ENCODE data around the gene LCLAT1. TPM values are rescaled to one million over a fixed set of nuclear protein-coding genes. Genes with fewer than 3 reads are reported as not detected.

LCLAT1 gene
- total RNA-seq, 2 donors from 2014 or later, result 30.2 to 34.2 TPM

GRCh38 chr2:30404319-30405259 is 42.5 kb upstream of the LCLAT1 start:
- 42 to 48% methylated on average over 5 to 12 of the region's 12 CpGs for WGBS, 2 experiments (ENCODE audit: insufficient coverage in 1 of 2, insufficient read length in 1 of 2)
- H3K4me1 Mint-ChIP-seq, result peaks cover 15% of the 10 kb centered on the region
- H3K9me3 ChIP-seq (ENCODE audit: control insufficient read depth, low read length), result no peaks in the 10 kb centered on the region
- no peak overlapping the region for H3K4me3 ChIP-seq (ENCODE audit: low read length)
- no peak for TF ChIP-seq CTCF (conservative IDR thresholded peaks at IDR 0.05)
- no peaks in the 10 kb centered on the region for H3K9me3 Mint-ChIP-seq
- H3K4me3 Mint-ChIP-seq, result no peak overlapping the region
- peak; percentile 65 for DNase-seq
- no peak overlapping the region for H3K27ac Mint-ChIP-seq
- no peaks in the 10 kb centered on the region for H3K4me1 ChIP-seq (ENCODE audit: control insufficient read depth, insufficient read depth, low read length)
- no peak overlapping the region for H3K27ac ChIP-seq (ENCODE audit: low read depth, low read length)
- H3K36me3 Mint-ChIP-seq (ENCODE audit: low read depth), result no peaks in the 10 kb centered on the region
- no peak overlapping the region for H3K9ac ChIP-seq (ENCODE audit: extremely low read depth, low read length, poor library complexity, severe bottlenecking)
- peaks cover 62% of the 10 kb centered on the region for H3K27me3 Mint-ChIP-seq (ENCODE audit: insufficient read depth)
- H3K36me3 ChIP-seq (ENCODE audit: control insufficient read depth, insufficient read depth, low read length), result no peaks in the 10 kb centered on the region
- H3K27me3 ChIP-seq (ENCODE audit: control insufficient read depth, insufficient read depth, low read length, poor library complexity, severe bottlenecking), result no peaks in the 10 kb centered on the region

DNA sequence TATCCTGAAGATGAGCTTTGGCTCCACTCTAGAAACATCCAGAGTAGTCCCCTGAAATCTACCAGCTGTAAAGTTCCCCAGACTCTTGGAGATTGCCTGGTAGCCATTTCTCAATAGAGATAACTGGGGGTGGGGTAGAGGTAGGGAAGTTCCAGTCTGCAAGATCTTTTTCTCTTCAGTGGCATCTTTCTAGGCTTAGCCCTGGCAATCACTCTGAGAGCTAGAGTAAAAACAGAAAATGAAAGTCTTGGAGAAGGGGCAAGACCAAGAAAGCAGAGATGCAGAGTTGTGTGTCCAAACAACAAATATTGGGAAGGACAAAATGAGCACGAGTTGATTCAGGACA is 41.8 kb upstream of the LCLAT1 start:
- no peak overlapping the region for H3K9ac ChIP-seq (ENCODE audit: extremely low read depth, low read length, poor library complexity, severe bottlenecking)
- H3K9me3 ChIP-seq (ENCODE audit: control insufficient read depth, low read length), result no peaks in the 10 kb centered on the region
- Mint-ChIP-seq H3K4me3 (no peak overlapping the region), H3K36me3 (ENCODE audit: low read depth) (no peaks in the 10 kb centered on the region), H3K27me3 (ENCODE audit: insufficient read depth) (peaks cover 62% of the 10 kb centered on the region), H3K27ac (no peak overlapping the region), H3K4me1 (peaks cover 15% of the 10 kb centered on the region), H3K9me3 (no peaks in the 10 kb centered on the region)
- H3K27ac ChIP-seq (ENCODE audit: low read depth, low read length), result no peak overlapping the region
- no peak overlapping the region for H3K4me3 ChIP-seq (ENCODE audit: low read length)
- no peak for DNase-seq
- H3K4me1 ChIP-seq (ENCODE audit: control insufficient read depth, insufficient read depth, low read length), result no peaks in the 10 kb centered on the region
- H3K27me3 ChIP-seq (ENCODE audit: control insufficient read depth, insufficient read depth, low read length, poor library complexity, severe bottlenecking), result no peaks in the 10 kb centered on the region
- 89 to 90% methylated on average over 1 of the region's 1 CpG for WGBS, 2 experiments (ENCODE audit: insufficient coverage in 1 of 2, insufficient read length in 1 of 2)
- TF ChIP-seq CTCF (conservative IDR thresholded peaks at IDR 0.05), result no peak
- no peaks in the 10 kb centered on the region for H3K36me3 ChIP-seq (ENCODE audit: control insufficient read depth, insufficient read depth, low read length)

GRCh38 chr2:30406853-30407252 is 40.2 kb upstream of the LCLAT1 start:
- no peaks in the 10 kb centered on the region for H3K36me3 ChIP-seq (ENCODE audit: control insufficient read depth, insufficient read depth, low read length)
- Mint-ChIP-seq H3K36me3 (ENCODE audit: low read depth) (no peaks in the 10 kb centered on the region), H3K27me3 (ENCODE audit: insufficient read depth) (peaks cover 53% of the 10 kb centered on the region), H3K27ac (no peak overlapping the region), H3K9me3 (no peaks in the 10 kb centered on the region), H3K4me1 (peaks cover 15% of the 10 kb centered on the region), H3K4me3 (no peak overlapping the region)
- H3K4me3 ChIP-seq (ENCODE audit: low read length), result no peak overlapping the region
- H3K4me1 ChIP-seq (ENCODE audit: control insufficient read depth, insufficient read depth, low read length), result no peaks in the 10 kb centered on the region
- TF ChIP-seq CTCF (conservative IDR thresholded peaks at IDR 0.05), result no peak
- no peak for DNase-seq
- no peak overlapping the region for H3K9ac ChIP-seq (ENCODE audit: extremely low read depth, low read length, poor library complexity, severe bottlenecking)
- 84 to 100% methylated on average over 2 of the region's 2 CpGs for WGBS, 2 experiments (ENCODE audit: insufficient coverage in 1 of 2, insufficient read length in 1 of 2)
- H3K27me3 ChIP-seq (ENCODE audit: control insufficient read depth, insufficient read depth, low read length, poor library complexity, severe bottlenecking), result no peaks in the 10 kb centered on the region
- no peak overlapping the region for H3K27ac ChIP-seq (ENCODE audit: low read depth, low read length)
- H3K9me3 ChIP-seq (ENCODE audit: control insufficient read depth, low read length), result no peaks in the 10 kb centered on the region

Data from endodermal cell (in vitro differentiated cells).